Psoas muscle (tissue), 8 donors: ENCODE data around the gene TEP1. TPM values are rescaled to one million over a fixed set of nuclear protein-coding genes. Genes with fewer than 3 reads are reported as not detected.

ENCODE experiments used
- ATAC-seq, 4 donors: fragments of 200-7000 bp; cut with Tn5 transposase; one replicate each; pipeline ENCODE4 v1.9.1; 2020; ENCODE audit warnings: moderate library complexity in 3 of 4, mild to moderate bottlenecking in 2 of 4
- DNase-seq, 2 donors: peaks; one replicate each; pipeline ENCODE4 v3.0.0-alpha.2; 2020
- H3K27ac ChIP-seq: fragments of 200-600 bp; one replicate; pipeline ENCODE4 v1.8.0; 2022
- H3K27me3 ChIP-seq, 3 donors: fragments of 200-600 bp in 1 of 3; one replicate each; pipeline versions ENCODE4 v1.6.1 to v1.8.0; 2013 to 2022; ENCODE audit warnings: low read length in 2 of 3, mild to moderate bottlenecking in 2 of 3, moderate library complexity in 1 of 3; ENCODE audit not compliant: insufficient read depth in 3 of 3
- H3K36me3 ChIP-seq, 2 donors: fragments of 200-600 bp in 1 of 2; one replicate each; pipeline versions ENCODE4 v1.6.1 to v1.8.0; 2013 to 2022; ENCODE audit warnings: low read depth in 1 of 2, mild to moderate bottlenecking in 1 of 2, moderate library complexity in 1 of 2; ENCODE audit not compliant: insufficient read depth in 1 of 2
- H3K4me1 ChIP-seq: fragments of 200-600 bp; one replicate; pipeline ENCODE4 v1.8.0; 2022
- H3K4me3 ChIP-seq: fragments of 200-600 bp; one replicate; pipeline ENCODE4 v1.8.0; 2022; ENCODE audit warnings: mild to moderate bottlenecking
- H3K9me3 ChIP-seq: fragments of 200-600 bp; one replicate; pipeline ENCODE4 v1.8.0; 2022
- WGBS, 3 donors: extraction: QIAGEN DNeasy Blood & Tissue Kit; methylation state at CpG; one replicate each; pipeline versions ENCODE4 v1.1.6 to v1.1.7; 2013; 5-methylcytosine and 5-hydroxymethylcytosine counted together
- intact Hi-C, 2 donors: fragments of 100-400 bp; cut with DNase I; formaldehyde crosslinking; loops; one replicate each; pipeline versions ENCODE4 v1.11.0 to v1.14.2; 2022
- polyA plus RNA-seq, 3 donors: library from polyadenylated mRNA; stranded (reverse); fragments of 200-250 nt; gene quantifications; one replicate each; pipeline ENCODE4 v1.2.3, GENCODE V29; 2013
- total RNA-seq, 4 donors: library from RNA; stranded (reverse); fragmentation: NEBNext Ultra II Directional in 2 of 4; extraction: Animal tissue kit (Norgen Biotek cat#: 25700) in 2 of 4; gene quantifications; one replicate each; pipeline versions ENCODE4 v1.2.1 to v1.2.4, GENCODE V29; 2021 to 2023
- TF ChIP-seq, protein P1 (sequence below): fragments of 200-600 bp; IDR thresholded peaks from one replicate; pipeline ENCODE4 v1.8.0; 2022; ENCODE audit warnings: antibody characterized with exemption
- donor health status: healthy with polysubstance abuse.
- donor health status: DM: no; HTN: no; CAD: no; lungs with moderate emphysema.
- donor health status: Bipolar disorder and iron deficiency.
- donor health status: healthy.
- donor health status: DM: yes; HTN: yes; CAD: no.
- donor health status: DM: no; HTN: no; CAD: no.
- donor health status: DM: no; HTN: no; CAD: no.
- donor health status: DM: yes; HTN: yes; CAD: no.

TEP1 gene
- total and polyA plus RNA-seq, 7 donors: 4.2 to 44.8 (median 14.7) TPM

DNA sequence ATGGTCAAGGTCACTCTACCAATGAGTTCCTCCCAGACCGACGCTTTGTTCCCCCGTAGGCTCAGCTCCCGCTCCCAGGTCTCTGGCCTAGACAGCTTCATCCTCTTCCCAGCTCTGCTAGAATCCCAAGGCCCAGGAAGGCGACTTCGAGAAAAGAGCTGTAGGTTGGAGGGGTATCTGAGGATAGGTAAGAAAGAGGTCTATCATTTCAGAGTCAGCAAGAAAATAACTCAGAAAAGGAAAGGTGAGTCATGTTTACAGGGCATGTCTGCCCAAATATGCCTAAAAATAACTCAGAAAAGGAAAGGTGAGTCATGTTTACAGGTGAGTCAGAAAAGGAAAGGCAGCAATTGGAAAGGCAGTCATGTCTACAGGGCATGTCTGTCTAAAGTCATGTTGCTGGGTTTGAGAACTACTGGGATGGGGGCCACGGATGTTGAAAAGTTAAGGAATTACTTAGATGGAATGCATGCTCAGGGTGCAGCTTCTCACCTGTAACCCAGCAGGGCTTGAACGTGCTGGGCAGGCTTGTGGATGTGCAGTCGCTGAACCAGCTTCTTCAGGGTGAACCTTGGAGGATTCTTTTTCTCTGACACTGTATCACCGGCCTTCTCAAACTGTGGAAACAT lies 12.2 kb downstream of the TEP1 start:
- Histone ChIP-seq H3K27ac (no peak overlapping the region), H3K9me3 (no peaks in the 10 kb centered on the region), H3K4me1 (no peaks in the 10 kb centered on the region), H3K27me3 (no peaks in the 10 kb centered on the region), H3K36me3 (peaks cover 8 to 100% of the 10 kb centered on the region in 2 donors), H3K4me3 (no peak overlapping the region)
- intact Hi-C loops: no loop called here
- WGBS, 3 donors: 91 to 92% (median 92%) methylated on average over 10 of the region's 10 CpGs
- peak in 3 of 4 donors; percentile 19 to 44 (median 37) for ATAC-seq
- TF ChIP-seq, protein P1, sequence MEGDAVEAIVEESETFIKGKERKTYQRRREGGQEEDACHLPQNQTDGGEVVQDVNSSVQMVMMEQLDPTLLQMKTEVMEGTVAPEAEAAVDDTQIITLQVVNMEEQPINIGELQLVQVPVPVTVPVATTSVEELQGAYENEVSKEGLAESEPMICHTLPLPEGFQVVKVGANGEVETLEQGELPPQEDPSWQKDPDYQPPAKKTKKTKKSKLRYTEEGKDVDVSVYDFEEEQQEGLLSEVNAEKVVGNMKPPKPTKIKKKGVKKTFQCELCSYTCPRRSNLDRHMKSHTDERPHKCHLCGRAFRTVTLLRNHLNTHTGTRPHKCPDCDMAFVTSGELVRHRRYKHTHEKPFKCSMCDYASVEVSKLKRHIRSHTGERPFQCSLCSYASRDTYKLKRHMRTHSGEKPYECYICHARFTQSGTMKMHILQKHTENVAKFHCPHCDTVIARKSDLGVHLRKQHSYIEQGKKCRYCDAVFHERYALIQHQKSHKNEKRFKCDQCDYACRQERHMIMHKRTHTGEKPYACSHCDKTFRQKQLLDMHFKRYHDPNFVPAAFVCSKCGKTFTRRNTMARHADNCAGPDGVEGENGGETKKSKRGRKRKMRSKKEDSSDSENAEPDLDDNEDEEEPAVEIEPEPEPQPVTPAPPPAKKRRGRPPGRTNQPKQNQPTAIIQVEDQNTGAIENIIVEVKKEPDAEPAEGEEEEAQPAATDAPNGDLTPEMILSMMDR: no peak
- no peak for DNase-seq

- Histone ChIP-seq H3K36me3 (peaks cover 8 to 100% of the 10 kb centered on the region in 2 donors), H3K4me1 (no peaks in the 10 kb centered on the region), H3K9me3 (no peaks in the 10 kb centered on the region), H3K4me3 (no peak overlapping the region), H3K27me3 (no peaks in the 10 kb centered on the region), H3K27ac (no peak overlapping the region)
- intact Hi-C loops: no loop called here
- DNase-seq: no peak
- TF ChIP-seq, protein P1: no peak
- ATAC-seq: no peak
- WGBS, 3 donors: 95 to 100% (median 96%) methylated on average over 1 of the region's 1 CpG
Observed at GRCh38 chr14:20400589-20400964, 12.7 kb downstream of the TEP1 start.

DNA sequence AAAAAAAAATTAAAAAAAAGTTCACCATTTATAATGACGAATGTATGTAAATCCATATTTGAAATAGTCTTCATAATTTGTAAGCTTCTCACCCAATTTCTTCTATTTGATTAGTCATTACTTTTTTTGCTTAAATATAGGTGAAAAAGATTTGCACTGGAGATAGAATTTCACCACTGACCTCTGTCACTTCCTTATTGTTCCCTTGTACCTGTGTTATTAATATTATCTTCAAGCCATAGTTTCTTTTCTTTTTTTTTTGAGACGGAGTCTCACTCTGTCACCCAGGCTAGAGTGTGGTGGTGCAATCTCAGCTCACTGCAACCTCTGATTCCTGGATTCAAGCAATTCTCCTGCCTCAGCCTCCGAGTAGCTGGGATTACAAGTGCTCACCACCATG lies 15.8 kb downstream of the TEP1 start:
- 92 to 93% (median 93%) methylated on average over 3 of the region's 3 CpGs for WGBS, 3 donors
- ATAC-seq: no peak
- H3K9me3 ChIP-seq: no peaks in the 10 kb centered on the region
- intact Hi-C loops: loop anchor here in 1 of 2 donors (5.0 kb wide), 1 partner anchor 40 kb away; no protein-coding TSS in a partner anchor
- peaks cover 4 to 100% of the 10 kb centered on the region in 2 donors for H3K36me3 ChIP-seq
- no peaks in the 10 kb centered on the region for H3K4me1 ChIP-seq
- TF ChIP-seq, protein P1: no peak
- DNase-seq: no peak
- H3K27ac ChIP-seq: no peak overlapping the region
- H3K27me3 ChIP-seq: no peaks in the 10 kb centered on the region
- no peak overlapping the region for H3K4me3 ChIP-seq

DNA sequence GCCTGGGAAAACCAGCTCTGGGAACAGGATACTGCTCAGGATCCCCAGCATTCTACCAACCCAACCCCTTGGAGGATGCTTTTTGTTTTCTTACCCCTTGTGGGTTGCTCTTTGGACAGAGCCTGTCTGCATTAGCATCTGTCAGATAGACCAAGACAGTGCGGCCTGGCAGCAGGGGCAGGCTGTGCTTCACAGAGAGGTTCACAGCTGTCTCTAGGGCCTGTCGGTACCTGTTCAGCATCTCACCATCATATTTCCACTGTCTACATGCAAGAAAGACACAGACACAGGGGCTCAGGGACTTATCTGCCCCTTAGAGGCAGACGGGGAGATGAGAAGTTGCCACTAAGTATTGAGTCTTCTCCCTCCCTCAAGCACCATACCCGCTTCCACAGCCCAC lies 21.8 kb downstream of the TEP1 start:
- no peaks in the 10 kb centered on the region for H3K27me3 ChIP-seq
- no peak for DNase-seq
- H3K4me3 ChIP-seq: no peak overlapping the region
- WGBS, 3 donors: 97% methylated on average over 4 of the region's 4 CpGs
- H3K36me3 ChIP-seq: peaks cover 20 to 100% of the 10 kb centered on the region in 2 donors
- TF ChIP-seq, protein P1: no peak
- H3K27ac ChIP-seq: no peak overlapping the region
- H3K4me1 ChIP-seq: no peaks in the 10 kb centered on the region
- no peak for ATAC-seq
- H3K9me3 ChIP-seq: no peaks in the 10 kb centered on the region
- intact Hi-C loops: loop anchor here (5.0 kb wide), 2 partner anchors 39 to 1011 kb away; no protein-coding TSS in a partner anchor

GRCh38 chr14:20388159-20388558 lies 25.1 kb downstream of the TEP1 start:
- TF ChIP-seq, protein P1: no peak
- Histone ChIP-seq H3K9me3 (no peaks in the 10 kb centered on the region), H3K36me3 (peaks cover 23 to 100% of the 10 kb centered on the region in 2 donors), H3K27me3 (no peaks in the 10 kb centered on the region), H3K27ac (no peak overlapping the region), H3K4me3 (no peak overlapping the region), H3K4me1 (no peaks in the 10 kb centered on the region)
- ATAC-seq (no peak), DNase-seq (no peak)
- 51 to 64% (median 56%) methylated on average over 4 of the region's 4 CpGs for WGBS, 3 donors
- intact Hi-C loops: no loop called here
